ENCODE results near the gene SLC38A10.

Gene SLC38A10

GRCh38 chr17:81251709-81252301 is 43.3 kb downstream of the SLC38A10 start:
- no peak overlapping the region for H2BK120ac ChIP-seq (ENCODE audit: low read depth, low read length)
- H2BK12ac ChIP-seq (ENCODE audit: low read length in 2 of 2) = no peak overlapping the region
- H2BK15ac ChIP-seq (ENCODE audit: low read depth, poor library complexity, severe bottlenecking) = no peak overlapping the region
- no peak overlapping the region for H3K27ac ChIP-seq (ENCODE audit: low read length, poor library complexity, severe bottlenecking)
- H3K27me3 ChIP-seq (ENCODE audit: control insufficient read depth in 1 of 2, insufficient read depth in 1 of 2, low read length in 2 of 2) = no peaks in the 10 kb centered on the region
- H3K4me2 ChIP-seq (ENCODE audit: low read length, poor library complexity, severe bottlenecking) = no peak overlapping the region
- no peak overlapping the region for H3K23ac ChIP-seq (ENCODE audit: low read length in 2 of 2)
- DNase-seq = no peak
- H3K36me3 ChIP-seq (ENCODE audit: control insufficient read depth in 1 of 2, insufficient read depth in 2 of 2, low read depth in 1 of 2, low read length in 2 of 2) = peaks cover 20 to 63% of the 10 kb centered on the region in 2 experiments
- H3K79me1 ChIP-seq (replicated peaks; ENCODE audit: low read length, poor library complexity, severe bottlenecking) = peaks cover 26% of the 10 kb centered on the region
- no peak overlapping the region for H2AK5ac ChIP-seq (ENCODE audit: low read length, severe bottlenecking)
- H3K9me3 ChIP-seq (ENCODE audit: control insufficient read depth, low read length) = no peaks in the 10 kb centered on the region
- no peak overlapping the region for H4K91ac ChIP-seq (ENCODE audit: low read length)
- no peak overlapping the region for H3K14ac ChIP-seq (ENCODE audit: low read length in 2 of 2)
- H3K9ac ChIP-seq (ENCODE audit: low read length) = no peak overlapping the region
- 93% methylated on average over 28 of the region's 29 CpGs for WGBS
- H3K4ac ChIP-seq (ENCODE audit: low read depth in 1 of 2, low read length in 2 of 2) = no peak overlapping the region
- no peak overlapping the region for H3K4me3 ChIP-seq (ENCODE audit: insufficient read depth in 1 of 2, low read depth in 1 of 2, low read length in 2 of 2)
- H2AFZ ChIP-seq (ENCODE audit: low read depth, low read length) = no peak overlapping the region
- no peak overlapping the region for H2BK5ac ChIP-seq (ENCODE audit: low read depth, low read length, poor library complexity, severe bottlenecking)
- H3K18ac ChIP-seq (ENCODE audit: low read depth in 1 of 2, low read length in 2 of 2) = no peak overlapping the region
- no peak overlapping the region for H4K8ac ChIP-seq (ENCODE audit: low read length)
- peaks cover 28% of the 10 kb centered on the region for H3K4me1 ChIP-seq (ENCODE audit: control insufficient read depth, insufficient read depth, low read depth, low read length)

- H3K27me3 ChIP-seq (ENCODE audit: control insufficient read depth in 1 of 2, insufficient read depth in 1 of 2, low read length in 2 of 2) = no peaks in the 10 kb centered on the region
These were observed 43.9 kb downstream of the SLC38A10 start for GRCh38 chr17:81251094-81251708.

GRCh38 chr17:81250286-81251093 is 44.6 kb downstream of the SLC38A10 start:
- Histone ChIP-seq H2AK5ac (ENCODE audit: low read length, severe bottlenecking) (no peak overlapping the region), H3K14ac (ENCODE audit: low read length in 2 of 2) (no peak overlapping the region), H2BK5ac (ENCODE audit: low read depth, low read length, poor library complexity, severe bottlenecking) (no peak overlapping the region), H3K9me3 (ENCODE audit: control insufficient read depth, low read length) (no peaks in the 10 kb centered on the region), H4K91ac (ENCODE audit: low read length) (no peak overlapping the region), H3K4me2 (ENCODE audit: low read length, poor library complexity, severe bottlenecking) (no peak overlapping the region), H2BK12ac (ENCODE audit: low read length in 2 of 2) (no peak overlapping the region), H2BK120ac (ENCODE audit: low read depth, low read length) (no peak overlapping the region), H2AFZ (ENCODE audit: low read depth, low read length) (no peak overlapping the region), H3K18ac (ENCODE audit: low read depth in 1 of 2, low read length in 2 of 2) (no peak overlapping the region), H2BK15ac (ENCODE audit: low read depth, poor library complexity, severe bottlenecking) (no peak overlapping the region), H3K36me3 (ENCODE audit: control insufficient read depth in 1 of 2, insufficient read depth in 2 of 2, low read depth in 1 of 2, low read length in 2 of 2) (peaks cover 20 to 68% of the 10 kb centered on the region in 2 experiments), H3K4me3 (ENCODE audit: insufficient read depth in 1 of 2, low read depth in 1 of 2, low read length in 2 of 2) (no peak overlapping the region), H3K79me1 (replicated peaks; ENCODE audit: low read length, poor library complexity, severe bottlenecking) (peaks cover 26% of the 10 kb centered on the region), H3K4ac (ENCODE audit: low read depth in 1 of 2, low read length in 2 of 2) (no peak overlapping the region), H4K8ac (ENCODE audit: low read length) (no peak overlapping the region), H3K27me3 (ENCODE audit: control insufficient read depth in 1 of 2, insufficient read depth in 1 of 2, low read length in 2 of 2) (no peaks in the 10 kb centered on the region), H3K23ac (ENCODE audit: low read length in 2 of 2) (no peak overlapping the region), H3K27ac (ENCODE audit: low read length, poor library complexity, severe bottlenecking) (no peak overlapping the region), H3K9ac (ENCODE audit: low read length) (no peak overlapping the region), H3K4me1 (ENCODE audit: control insufficient read depth, insufficient read depth, low read depth, low read length) (peaks cover 26% of the 10 kb centered on the region)
- WGBS = 96% methylated on average over 31 of the region's 31 CpGs
- DNase-seq = no peak

More at GRCh38 chr17:81251094-81251708, 43.9 kb downstream of the SLC38A10 start:
- no peaks in the 10 kb centered on the region for H3K9me3 ChIP-seq (ENCODE audit: control insufficient read depth, low read length)
- H3K4ac ChIP-seq (ENCODE audit: low read depth in 1 of 2, low read length in 2 of 2) = no peak overlapping the region
- H3K4me3 ChIP-seq (ENCODE audit: insufficient read depth in 1 of 2, low read depth in 1 of 2, low read length in 2 of 2) = no peak overlapping the region
- H2AFZ ChIP-seq (ENCODE audit: low read depth, low read length) = no peak overlapping the region
- H2BK15ac ChIP-seq (ENCODE audit: low read depth, poor library complexity, severe bottlenecking) = no peak overlapping the region
- H3K9ac ChIP-seq (ENCODE audit: low read length) = no peak overlapping the region
- no peak overlapping the region for H3K27ac ChIP-seq (ENCODE audit: low read length, poor library complexity, severe bottlenecking)
- DNase-seq = no peak
- peaks cover 26% of the 10 kb centered on the region for H3K79me1 ChIP-seq (replicated peaks; ENCODE audit: low read length, poor library complexity, severe bottlenecking)
- H3K14ac ChIP-seq (ENCODE audit: low read length in 2 of 2) = no peak overlapping the region
- H2BK5ac ChIP-seq (ENCODE audit: low read depth, low read length, poor library complexity, severe bottlenecking) = no peak overlapping the region
- H4K8ac ChIP-seq (ENCODE audit: low read length) = no peak overlapping the region
- no peak overlapping the region for H4K91ac ChIP-seq (ENCODE audit: low read length)
- 90% methylated on average over 25 of the region's 25 CpGs for WGBS
- no peak overlapping the region for H2BK12ac ChIP-seq (ENCODE audit: low read length in 2 of 2)
- H3K4me2 ChIP-seq (ENCODE audit: low read length, poor library complexity, severe bottlenecking) = no peak overlapping the region
- H2BK120ac ChIP-seq (ENCODE audit: low read depth, low read length) = no peak overlapping the region
- H3K4me1 ChIP-seq (ENCODE audit: control insufficient read depth, insufficient read depth, low read depth, low read length) = peaks cover 26% of the 10 kb centered on the region
- H2AK5ac ChIP-seq (ENCODE audit: low read length, severe bottlenecking) = no peak overlapping the region
- no peak overlapping the region for H3K23ac ChIP-seq (ENCODE audit: low read length in 2 of 2)
- H3K18ac ChIP-seq (ENCODE audit: low read depth in 1 of 2, low read length in 2 of 2) = no peak overlapping the region
- H3K36me3 ChIP-seq (ENCODE audit: control insufficient read depth in 1 of 2, insufficient read depth in 2 of 2, low read depth in 1 of 2, low read length in 2 of 2) = peaks cover 20 to 64% of the 10 kb centered on the region in 2 experiments
